Measurements from ENCODE around the gene RCOR1.

- TF ChIP-seq CTCF (IDR thresholded peaks at IDR 0.05) (no peak), POLR2A (IDR thresholded peaks at IDR 0.05) (no peak)
Observed at GRCh38 chr14:102728501-102728900, 136.1 kb downstream of the RCOR1 start.

Data from heart left ventricle (tissue), 13 donors.